Sigmoid colon (tissue), 3 donors: ENCODE measurements around the gene TM9SF4.

ENCODE experiments used
- POLR2A ChIP-seq, 2 donors: fragments of 450-650 bp; IDR thresholded peaks; one replicate each; pipeline ENCODE4 v1.6.1; 2016; ENCODE audit warnings: antibody characterized with exemption in 2 of 2, mild to moderate bottlenecking in 2 of 2, moderate library complexity in 2 of 2
- TF ChIP-seq, protein P1 (sequence below), 4 experiments: fragments of 450-650 bp in 3 of 4; fragments of 200-600 bp in 1 of 4; IDR thresholded peaks; one replicate each; pipeline ENCODE4 v1.5.1; 2016 to 2019; ENCODE audit warnings: antibody characterized with exemption in 4 of 4, mild to moderate bottlenecking in 3 of 4, moderate library complexity in 2 of 4

GRCh38 chr20:32067234-32067821 lies 42.2 kb upstream of the TM9SF4 start:
- TF ChIP-seq, protein P1, sequence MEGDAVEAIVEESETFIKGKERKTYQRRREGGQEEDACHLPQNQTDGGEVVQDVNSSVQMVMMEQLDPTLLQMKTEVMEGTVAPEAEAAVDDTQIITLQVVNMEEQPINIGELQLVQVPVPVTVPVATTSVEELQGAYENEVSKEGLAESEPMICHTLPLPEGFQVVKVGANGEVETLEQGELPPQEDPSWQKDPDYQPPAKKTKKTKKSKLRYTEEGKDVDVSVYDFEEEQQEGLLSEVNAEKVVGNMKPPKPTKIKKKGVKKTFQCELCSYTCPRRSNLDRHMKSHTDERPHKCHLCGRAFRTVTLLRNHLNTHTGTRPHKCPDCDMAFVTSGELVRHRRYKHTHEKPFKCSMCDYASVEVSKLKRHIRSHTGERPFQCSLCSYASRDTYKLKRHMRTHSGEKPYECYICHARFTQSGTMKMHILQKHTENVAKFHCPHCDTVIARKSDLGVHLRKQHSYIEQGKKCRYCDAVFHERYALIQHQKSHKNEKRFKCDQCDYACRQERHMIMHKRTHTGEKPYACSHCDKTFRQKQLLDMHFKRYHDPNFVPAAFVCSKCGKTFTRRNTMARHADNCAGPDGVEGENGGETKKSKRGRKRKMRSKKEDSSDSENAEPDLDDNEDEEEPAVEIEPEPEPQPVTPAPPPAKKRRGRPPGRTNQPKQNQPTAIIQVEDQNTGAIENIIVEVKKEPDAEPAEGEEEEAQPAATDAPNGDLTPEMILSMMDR (IDR thresholded peaks at IDR 0.05) = no peak
- no peak for TF ChIP-seq POLR2A (IDR thresholded peaks at IDR 0.05)
